HEK293 (cell line): ENCODE data around the gene CFAP119.

Experiments used
- CTCF ChIA-PET: fragments of 350-600 bp; formaldehyde crosslinking; extraction: SDS; loops from one replicate; lab custom pipeline; 2021; ENCODE audit warnings: antibody characterized with exemption; lab: Yijun Ruan, JAX
- POLR2A ChIA-PET: fragments of 300-600 bp; formaldehyde crosslinking; extraction: SDS; loops from one replicate; lab custom pipeline; 2020; ENCODE audit warnings: antibody characterized with exemption, inconsistent platforms; lab: Yijun Ruan, JAX
- H3K27ac ChIP-seq: fragments of 200-500 bp; sonication (Bioruptor generic); 2 replicates; pipeline ENCODE4 v1.5.1; 2014; ENCODE audit warnings: low read depth, low read length, control low read depth, inconsistent platforms; ENCODE audit errors: extremely low read depth
- H3K36me3 ChIP-seq, 2 experiments: fragments of 200-500 bp in 1 of 2; sonication (Bioruptor generic) in 1 of 2; 1 replicate in 1 of 2; 2 replicates in 1 of 2; pipeline ENCODE4 v1.5.1; 2014 to 2017; ENCODE audit warnings: inconsistent platforms in 2 of 2, low read length in 2 of 2; ENCODE audit not compliant: control insufficient read depth in 2 of 2, insufficient read depth in 1 of 2
- H3K4me1 ChIP-seq: fragments of 200-500 bp; sonication (Bioruptor generic); 2 replicates; pipeline ENCODE4 v1.5.1; 2014; ENCODE audit warnings: mild to moderate bottlenecking, low read length, inconsistent platforms; ENCODE audit not compliant: control insufficient read depth, insufficient read depth
- H3K4me3 ChIP-seq: 2 replicates; pipeline ENCODE4 v1.5.1; 2011; ENCODE audit warnings: low read depth, mild to moderate bottlenecking, control low read depth, low read length, moderate library complexity
- H3K9me3 ChIP-seq: fragments of 200-500 bp; sonication (Bioruptor generic); 2 replicates; pipeline ENCODE4 v1.5.1; 2014; ENCODE audit warnings: low read depth, low read length, inconsistent platforms; ENCODE audit not compliant: control insufficient read depth, insufficient read depth
- EGR2 ChIP-seq: fragments of 450-650 bp; formaldehyde crosslinking; IDR thresholded peaks from 2 replicates; pipeline ENCODE4 v1.5.1; 2016; ENCODE audit warnings: low read depth, missing biosample characterization, missing genetic modification characterization
- GLI2 ChIP-seq: fragments of 450-650 bp; formaldehyde crosslinking; IDR thresholded peaks from 2 replicates; pipeline ENCODE4; 2017; ENCODE audit warnings: missing biosample characterization, missing genetic modification characterization, low read depth, borderline replicate concordance
- KLF16 ChIP-seq: fragments of 450-650 bp; formaldehyde crosslinking; IDR thresholded peaks from 2 replicates; pipeline ENCODE4 v1.5.1; 2017; ENCODE audit warnings: missing biosample characterization, missing genetic modification characterization
- KLF9 ChIP-seq: fragments of 450-650 bp; formaldehyde crosslinking; IDR thresholded peaks from 2 replicates; pipeline ENCODE4 v1.5.1; 2016; ENCODE audit warnings: missing biosample characterization, missing genetic modification characterization, low read depth
- SCRT1 ChIP-seq: fragments of 450-650 bp; formaldehyde crosslinking; IDR thresholded peaks from 2 replicates; pipeline ENCODE4 v1.5.1; 2016; ENCODE audit warnings: missing biosample characterization, missing genetic modification characterization, borderline replicate concordance
- SCRT2 ChIP-seq: fragments of 450-650 bp; formaldehyde crosslinking; IDR thresholded peaks from 2 replicates; pipeline ENCODE4 v1.5.1; 2016; ENCODE audit warnings: missing biosample characterization, missing genetic modification characterization
- ZBTB6 ChIP-seq: fragments of 450-650 bp; formaldehyde crosslinking; IDR thresholded peaks from 2 replicates; pipeline ENCODE4 v1.5.1; 2017; ENCODE audit warnings: missing biosample characterization, missing genetic modification characterization
- ZFHX2 ChIP-seq: fragments of 450-650 bp; formaldehyde crosslinking; conservative IDR thresholded peaks from 2 replicates; pipeline ENCODE4 v1.5.1; 2016; ENCODE audit warnings: missing biosample characterization, missing genetic modification characterization
- ZNF121 ChIP-seq: fragments of 450-650 bp; formaldehyde crosslinking; IDR thresholded peaks from 2 replicates; pipeline ENCODE4 v1.5.1; 2016; ENCODE audit warnings: missing biosample characterization, missing genetic modification characterization
- ZNF140 ChIP-seq: fragments of 450-650 bp; formaldehyde crosslinking; IDR thresholded peaks from 2 replicates; pipeline ENCODE4 v1.5.1; 2016; ENCODE audit warnings: missing biosample characterization, missing genetic modification characterization
- ZNF362 ChIP-seq: fragments of 450-650 bp; formaldehyde crosslinking; IDR thresholded peaks from 2 replicates; pipeline ENCODE4 v1.5.1; 2016; ENCODE audit warnings: missing biosample characterization, missing genetic modification characterization
- ZXDB ChIP-seq: fragments of 450-650 bp; formaldehyde crosslinking; IDR thresholded peaks from 2 replicates; pipeline ENCODE4 v1.5.1; 2016; ENCODE audit warnings: missing biosample characterization, missing genetic modification characterization
- TF ChIP-seq, protein P1 (sequence below): fragments of 450-650 bp; formaldehyde crosslinking; IDR thresholded peaks from 2 replicates; pipeline ENCODE4 v1.5.1; 2016; ENCODE audit warnings: missing biosample characterization, missing genetic modification characterization
- TF ChIP-seq, protein P2 (sequence below): fragments of 450-650 bp; formaldehyde crosslinking; IDR thresholded peaks from 2 replicates; pipeline ENCODE4 v1.5.1; 2016; ENCODE audit warnings: missing biosample characterization, missing genetic modification characterization
- TF ChIP-seq, protein P3 (sequence below): fragments of 450-650 bp; formaldehyde crosslinking; IDR thresholded peaks from 2 replicates; pipeline ENCODE4 v1.5.1; 2016; ENCODE audit warnings: missing biosample characterization, missing genetic modification characterization
- TF ChIP-seq, protein P4 (sequence below): fragments of 450-650 bp; formaldehyde crosslinking; IDR thresholded peaks from 2 replicates; pipeline ENCODE4 v1.5.1; 2016; ENCODE audit warnings: missing biosample characterization, missing genetic modification characterization

Gene CFAP119

DNA sequence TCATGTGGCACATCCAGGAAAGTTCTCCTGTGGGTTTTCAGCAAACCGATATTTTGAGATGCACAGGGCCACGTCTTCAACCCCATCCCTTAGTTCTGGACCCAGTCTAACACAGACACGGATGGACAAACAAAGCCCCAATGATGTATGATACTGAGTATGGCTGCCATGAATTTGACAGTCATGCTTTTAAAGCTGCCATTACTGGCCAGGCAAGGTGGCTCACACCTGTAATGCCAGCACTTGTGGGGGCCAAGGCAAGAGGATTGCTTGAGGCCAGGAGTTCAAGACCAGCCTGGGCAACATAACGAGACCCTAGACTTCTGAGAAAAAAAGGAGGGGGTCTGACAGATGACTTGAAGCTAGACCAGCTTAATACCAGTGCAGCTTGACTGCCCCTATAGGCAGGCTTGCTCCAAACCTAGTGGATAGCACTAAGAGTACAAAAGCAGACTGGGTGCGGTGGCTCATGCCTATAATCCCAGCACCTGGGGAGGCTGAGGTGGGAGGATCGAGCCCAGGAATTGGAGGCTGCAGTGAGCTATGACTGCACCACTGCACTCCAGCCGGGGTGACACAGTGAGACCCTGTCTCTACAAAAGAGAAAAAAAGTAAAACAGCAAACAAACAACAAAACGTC lies 35.9 kb upstream of the CFAP119 start:
- no peak for TF ChIP-seq ZNF121
- peak; percentile 54; the same call in 1 of the 2 replicates for TF ChIP-seq ZNF362
- TF ChIP-seq, protein P1, sequence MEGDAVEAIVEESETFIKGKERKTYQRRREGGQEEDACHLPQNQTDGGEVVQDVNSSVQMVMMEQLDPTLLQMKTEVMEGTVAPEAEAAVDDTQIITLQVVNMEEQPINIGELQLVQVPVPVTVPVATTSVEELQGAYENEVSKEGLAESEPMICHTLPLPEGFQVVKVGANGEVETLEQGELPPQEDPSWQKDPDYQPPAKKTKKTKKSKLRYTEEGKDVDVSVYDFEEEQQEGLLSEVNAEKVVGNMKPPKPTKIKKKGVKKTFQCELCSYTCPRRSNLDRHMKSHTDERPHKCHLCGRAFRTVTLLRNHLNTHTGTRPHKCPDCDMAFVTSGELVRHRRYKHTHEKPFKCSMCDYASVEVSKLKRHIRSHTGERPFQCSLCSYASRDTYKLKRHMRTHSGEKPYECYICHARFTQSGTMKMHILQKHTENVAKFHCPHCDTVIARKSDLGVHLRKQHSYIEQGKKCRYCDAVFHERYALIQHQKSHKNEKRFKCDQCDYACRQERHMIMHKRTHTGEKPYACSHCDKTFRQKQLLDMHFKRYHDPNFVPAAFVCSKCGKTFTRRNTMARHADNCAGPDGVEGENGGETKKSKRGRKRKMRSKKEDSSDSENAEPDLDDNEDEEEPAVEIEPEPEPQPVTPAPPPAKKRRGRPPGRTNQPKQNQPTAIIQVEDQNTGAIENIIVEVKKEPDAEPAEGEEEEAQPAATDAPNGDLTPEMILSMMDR (tag by site-specific recombination), result peak; percentile 62
- TF ChIP-seq, all 188 proteins: peak for 2
- Histone ChIP-seq H3K9me3 (no peaks in the 10 kb centered on the region), H3K36me3 (no peaks in the 10 kb centered on the region), H3K27ac (no peak overlapping the region), H3K4me1 (no peaks in the 10 kb centered on the region), H3K4me3 (no peak overlapping the region)
- CTCF ChIA-PET, result interaction anchor here (0.6 to 2.1 kb wide), 5 partner anchors 9 to 156 kb away, joined by 3 to 6 read pairs (median 3); no protein-coding TSS in a partner anchor
- POLR2A ChIA-PET, result no interaction called here

- POLR2A ChIA-PET, result interaction anchor here (4.1 kb wide), 1 partner anchor 11 kb away, joined by 23 read pairs; no protein-coding TSS in a partner anchor
- no peaks in the 10 kb centered on the region for H3K36me3 ChIP-seq
These were observed 32.8 kb upstream of the CFAP119 start for GRCh38 chr16:30794634-30795033.

DNA sequence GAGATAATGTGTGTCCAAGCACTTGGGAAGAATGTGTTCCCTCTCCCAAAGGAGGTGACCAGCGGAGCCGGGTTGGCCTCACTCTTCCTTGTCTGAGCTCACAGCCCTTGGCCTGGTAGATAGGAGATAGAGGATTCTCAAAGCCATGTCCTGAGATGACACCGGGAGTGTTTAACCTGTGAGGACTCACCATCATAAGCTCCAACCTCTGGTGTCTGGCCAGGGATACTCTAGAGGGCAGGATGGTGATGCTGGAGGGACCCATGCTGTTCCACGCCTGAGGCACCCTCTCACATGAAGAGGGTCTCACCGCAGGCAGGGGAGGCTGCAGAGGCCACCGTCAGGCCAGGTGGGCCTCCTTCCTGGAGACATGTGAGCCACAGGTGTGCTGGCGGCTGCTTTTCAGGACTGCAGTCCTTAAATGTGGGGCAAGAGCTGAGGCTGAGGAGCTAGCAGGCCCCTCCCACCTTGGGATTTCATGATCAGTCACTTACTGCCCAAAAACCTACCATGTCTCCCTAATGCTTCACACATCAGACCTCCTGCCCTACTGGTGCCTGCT lies 31.7 kb upstream of the CFAP119 start:
- POLR2A ChIA-PET, result interaction anchor here (0.9 to 4.1 kb wide), 4 partner anchors 10 to 48 kb away, joined by 3 to 23 read pairs (median 8); no protein-coding TSS in a partner anchor
- no peak overlapping the region for H3K27ac ChIP-seq
- H3K4me1 ChIP-seq, result no peaks in the 10 kb centered on the region
- H3K36me3 ChIP-seq, result no peaks in the 10 kb centered on the region
- CTCF ChIA-PET, result interaction anchor here (0.8 to 2.7 kb wide), 5 partner anchors 10 to 141 kb away, joined by 3 to 19 read pairs (median 5); no protein-coding TSS in a partner anchor
- TF ChIP-seq ZBTB6 (tag by site-specific recombination) (no peak), GLI2 (tag by site-specific recombination) (no peak), ZXDB (tag by site-specific recombination) (no peak), ZNF140 (no peak), SCRT2 (peak; percentile 85), KLF16 (tag by site-specific recombination) (no peak), KLF9 (tag by site-specific recombination) (no peak), SCRT1 (tag by site-specific recombination) (peak; percentile 68; the same call in 1 of the 2 replicates)
- TF ChIP-seq, protein P2, sequence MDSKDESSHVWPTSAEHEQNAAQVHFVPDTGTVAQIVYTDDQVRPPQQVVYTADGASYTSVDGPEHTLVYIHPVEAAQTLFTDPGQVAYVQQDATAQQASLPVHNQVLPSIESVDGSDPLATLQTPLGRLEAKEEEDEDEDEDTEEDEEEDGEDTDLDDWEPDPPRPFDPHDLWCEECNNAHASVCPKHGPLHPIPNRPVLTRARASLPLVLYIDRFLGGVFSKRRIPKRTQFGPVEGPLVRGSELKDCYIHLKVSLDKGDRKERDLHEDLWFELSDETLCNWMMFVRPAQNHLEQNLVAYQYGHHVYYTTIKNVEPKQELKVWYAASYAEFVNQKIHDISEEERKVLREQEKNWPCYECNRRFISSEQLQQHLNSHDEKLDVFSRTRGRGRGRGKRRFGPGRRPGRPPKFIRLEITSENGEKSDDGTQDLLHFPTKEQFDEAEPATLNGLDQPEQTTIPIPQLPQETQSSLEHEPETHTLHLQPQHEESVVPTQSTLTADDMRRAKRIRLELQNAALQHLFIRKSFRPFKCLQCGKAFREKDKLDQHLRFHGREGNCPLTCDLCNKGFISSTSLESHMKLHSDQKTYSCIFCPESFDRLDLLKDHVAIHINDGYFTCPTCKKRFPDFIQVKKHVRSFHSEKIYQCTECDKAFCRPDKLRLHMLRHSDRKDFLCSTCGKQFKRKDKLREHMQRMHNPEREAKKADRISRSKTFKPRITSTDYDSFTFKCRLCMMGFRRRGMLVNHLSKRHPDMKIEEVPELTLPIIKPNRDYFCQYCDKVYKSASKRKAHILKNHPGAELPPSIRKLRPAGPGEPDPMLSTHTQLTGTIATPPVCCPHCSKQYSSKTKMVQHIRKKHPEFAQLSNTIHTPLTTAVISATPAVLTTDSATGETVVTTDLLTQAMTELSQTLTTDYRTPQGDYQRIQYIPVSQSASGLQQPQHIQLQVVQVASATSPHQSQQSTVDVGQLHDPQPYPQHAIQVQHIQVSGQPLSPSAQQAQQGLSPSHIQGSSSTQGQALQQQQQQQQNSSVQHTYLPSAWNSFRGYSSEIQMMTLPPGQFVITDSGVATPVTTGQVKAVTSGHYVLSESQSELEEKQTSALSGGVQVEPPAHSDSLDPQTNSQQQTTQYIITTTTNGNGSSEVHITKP (tag by site-specific recombination), result no peak
- TF ChIP-seq, all 188 proteins: peak for 2
- Histone ChIP-seq H3K4me3 (no peak overlapping the region), H3K9me3 (no peaks in the 10 kb centered on the region)

More at GRCh38 chr16:30794634-30795033, 32.8 kb upstream of the CFAP119 start:
- Histone ChIP-seq H3K4me1 (no peaks in the 10 kb centered on the region), H3K9me3 (no peaks in the 10 kb centered on the region), H3K4me3 (no peak overlapping the region), H3K27ac (no peak overlapping the region)
- TF ChIP-seq ZFHX2 (tag by site-specific recombination) (peak; percentile 51), KLF9 (tag by site-specific recombination) (0 out of 2 replicates have a peak, but pooled peaks have one; percentile 1), EGR2 (tag by site-specific recombination) (peak; percentile 77)
- TF ChIP-seq, protein P3, sequence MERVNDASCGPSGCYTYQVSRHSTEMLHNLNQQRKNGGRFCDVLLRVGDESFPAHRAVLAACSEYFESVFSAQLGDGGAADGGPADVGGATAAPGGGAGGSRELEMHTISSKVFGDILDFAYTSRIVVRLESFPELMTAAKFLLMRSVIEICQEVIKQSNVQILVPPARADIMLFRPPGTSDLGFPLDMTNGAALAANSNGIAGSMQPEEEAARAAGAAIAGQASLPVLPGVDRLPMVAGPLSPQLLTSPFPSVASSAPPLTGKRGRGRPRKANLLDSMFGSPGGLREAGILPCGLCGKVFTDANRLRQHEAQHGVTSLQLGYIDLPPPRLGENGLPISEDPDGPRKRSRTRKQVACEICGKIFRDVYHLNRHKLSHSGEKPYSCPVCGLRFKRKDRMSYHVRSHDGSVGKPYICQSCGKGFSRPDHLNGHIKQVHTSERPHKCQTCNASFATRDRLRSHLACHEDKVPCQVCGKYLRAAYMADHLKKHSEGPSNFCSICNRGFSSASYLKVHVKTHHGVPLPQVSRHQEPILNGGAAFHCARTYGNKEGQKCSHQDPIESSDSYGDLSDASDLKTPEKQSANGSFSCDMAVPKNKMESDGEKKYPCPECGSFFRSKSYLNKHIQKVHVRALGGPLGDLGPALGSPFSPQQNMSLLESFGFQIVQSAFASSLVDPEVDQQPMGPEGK (tag by site-specific recombination), result no peak
- TF ChIP-seq, protein P4, sequence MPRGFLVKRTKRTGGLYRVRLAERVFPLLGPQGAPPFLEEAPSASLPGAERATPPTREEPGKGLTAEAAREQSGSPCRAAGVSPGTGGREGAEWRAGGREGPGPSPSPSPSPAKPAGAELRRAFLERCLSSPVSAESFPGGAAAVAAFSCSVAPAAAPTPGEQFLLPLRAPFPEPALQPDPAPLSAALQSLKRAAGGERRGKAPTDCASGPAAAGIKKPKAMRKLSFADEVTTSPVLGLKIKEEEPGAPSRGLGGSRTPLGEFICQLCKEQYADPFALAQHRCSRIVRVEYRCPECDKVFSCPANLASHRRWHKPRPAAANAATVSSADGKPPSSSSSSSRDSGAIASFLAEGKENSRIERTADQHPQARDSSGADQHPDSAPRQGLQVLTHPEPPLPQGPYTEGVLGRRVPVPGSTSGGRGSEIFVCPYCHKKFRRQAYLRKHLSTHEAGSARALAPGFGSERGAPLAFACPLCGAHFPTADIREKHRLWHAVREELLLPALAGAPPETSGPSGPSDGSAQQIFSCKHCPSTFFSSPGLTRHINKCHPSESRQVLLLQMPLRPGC (tag by site-specific recombination), result no peak
- CTCF ChIA-PET, result interaction anchor here (0.8 to 2.7 kb wide), 2 partner anchors 20 to 50 kb away, joined by 5 to 19 read pairs; no protein-coding TSS in a partner anchor
